Calu3 (cell line): ENCODE data around the gene PPFIA2. TPM values are rescaled to one million over a fixed set of nuclear protein-coding genes. Genes with fewer than 3 reads are reported as not detected.

ENCODE experiments used
- BruUV-seq: library from RNA; stranded (reverse); fragments of 400-500 nt; replicated peaks from 2 replicates; lab custom pipeline; 2021; lab: Mats Ljungman, UMichigan
- CTCF ChIA-PET: fragments of 300-600 bp; sonication (Branson Sonifier 250); formaldehyde crosslinking; loops from one replicate; lab custom pipeline; 2022; ENCODE audit warnings: antibody characterized with exemption; lab: Charles Lee
- DNase-seq: peaks from one replicate; pipeline ENCODE4 v3.0.0; 2022
- H3K27ac Mint-ChIP-seq: one replicate; pipeline ENCODE4 v1.8.0; 2022; ENCODE audit warnings: mixed read lengths; ENCODE audit not compliant: unreplicated experiment
- H3K27me3 Mint-ChIP-seq: one replicate; pipeline ENCODE4 v1.8.0; 2022; ENCODE audit warnings: mixed read lengths; ENCODE audit not compliant: unreplicated experiment
- H3K36me3 Mint-ChIP-seq: one replicate; pipeline ENCODE4 v1.8.0; 2022; ENCODE audit warnings: mild to moderate bottlenecking, moderate library complexity, mixed read lengths; ENCODE audit not compliant: insufficient read depth, unreplicated experiment
- H3K4me1 Mint-ChIP-seq: one replicate; pipeline ENCODE4 v1.8.0; 2022; ENCODE audit warnings: mild to moderate bottlenecking, low read depth, mixed read lengths; ENCODE audit not compliant: unreplicated experiment
- H3K4me3 Mint-ChIP-seq: one replicate; pipeline ENCODE4 v1.8.0; 2022; ENCODE audit warnings: mild to moderate bottlenecking, low read depth, moderate library complexity, mixed read lengths; ENCODE audit not compliant: unreplicated experiment
- H3K9me3 Mint-ChIP-seq: one replicate; pipeline ENCODE4 v1.8.0; 2022; ENCODE audit warnings: low read depth, mixed read lengths; ENCODE audit not compliant: unreplicated experiment
- CTCF ChIP-seq: fragments of 200-600 bp; IDR thresholded peaks from one replicate; pipeline ENCODE4 v1.8.0; 2022; ENCODE audit warnings: antibody characterized with exemption; ENCODE audit not compliant: unreplicated experiment
- intact Hi-C: fragments of 100-400 bp; cut with micrococcal nuclease; formaldehyde crosslinking; loops from one replicate; pipeline ENCODE4 v1.10.0; 2022; ENCODE audit not compliant: unreplicated experiment
- total RNA-seq: library from RNA; stranded (reverse); gene quantifications from 2 replicates; pipeline ENCODE4 v1.2.3, GENCODE V29; 2022

The PPFIA2 gene
- total RNA-seq, 1 experiment from 2014 or later: 0.07 TPM

GRCh38 chr12:81639196-81639595, 120.0 kb downstream of the PPFIA2 start:
- CTCF ChIA-PET: no interaction called here
- intact Hi-C loops: no loop called here
- Mint-ChIP-seq H3K4me3 (no peak overlapping the region), H3K27me3 (no peaks in the 10 kb centered on the region), H3K36me3 (no peaks in the 10 kb centered on the region), H3K27ac (no peak overlapping the region), H3K4me1 (no peaks in the 10 kb centered on the region), H3K9me3 (peaks cover 2% of the 10 kb centered on the region)
- no TSS peak for BruUV-seq
- TF ChIP-seq CTCF: no peak
- no peak for DNase-seq

- CTCF ChIA-PET: no interaction called here
- intact Hi-C loops: no loop called here
- Mint-ChIP-seq H3K27ac (no peak overlapping the region), H3K4me3 (no peak overlapping the region), H3K36me3 (no peaks in the 10 kb centered on the region), H3K4me1 (no peaks in the 10 kb centered on the region), H3K27me3 (no peaks in the 10 kb centered on the region), H3K9me3 (peaks cover 2% of the 10 kb centered on the region)
- BruUV-seq: no TSS peak
- no peak for TF ChIP-seq CTCF
- no peak for DNase-seq
Observed at GRCh38 chr12:81633127-81633526, 126.0 kb downstream of the PPFIA2 start.

GRCh38 chr12:81627336-81628189, 131.6 kb downstream of the PPFIA2 start:
- intact Hi-C loops: loop anchor here (1.0 to 10.0 kb wide), 4 partner anchors 176 to 1213 kb away; no protein-coding TSS in a partner anchor
- Mint-ChIP-seq H3K4me3 (no peak overlapping the region), H3K4me1 (no peaks in the 10 kb centered on the region), H3K36me3 (no peaks in the 10 kb centered on the region), H3K27ac (no peak overlapping the region), H3K27me3 (no peaks in the 10 kb centered on the region), H3K9me3 (no peaks in the 10 kb centered on the region)
- no peak for TF ChIP-seq CTCF
- peak; percentile 41 for DNase-seq
- CTCF ChIA-PET: interaction anchor here (0.6 to 0.9 kb wide), 3 partner anchors 10 to 464 kb away, joined by 3 to 6 read pairs (median 3); no protein-coding TSS in a partner anchor
- BruUV-seq: no TSS peak

- Mint-ChIP-seq H3K27me3 (no peaks in the 10 kb centered on the region), H3K36me3 (no peaks in the 10 kb centered on the region), H3K4me1 (no peaks in the 10 kb centered on the region), H3K27ac (no peak overlapping the region), H3K9me3 (no peaks in the 10 kb centered on the region), H3K4me3 (no peak overlapping the region)
- CTCF ChIA-PET: no interaction called here
- DNase-seq: no peak
- intact Hi-C loops: loop anchor here (2.0 to 10.0 kb wide), 2 partner anchors 296 to 1212 kb away; no protein-coding TSS in a partner anchor
- TF ChIP-seq CTCF: no peak
- no TSS peak for BruUV-seq
Observed at GRCh38 chr12:81626406-81626805, 132.7 kb downstream of the PPFIA2 start.
